ENCODE data around the gene ARHGAP12.
"Not testable (repeated sequence)": the region's sequence is repeated elsewhere in the genome, so short reads cannot be mapped to it uniquely, and the experiment has no call there.

Gene ARHGAP12

DNA sequence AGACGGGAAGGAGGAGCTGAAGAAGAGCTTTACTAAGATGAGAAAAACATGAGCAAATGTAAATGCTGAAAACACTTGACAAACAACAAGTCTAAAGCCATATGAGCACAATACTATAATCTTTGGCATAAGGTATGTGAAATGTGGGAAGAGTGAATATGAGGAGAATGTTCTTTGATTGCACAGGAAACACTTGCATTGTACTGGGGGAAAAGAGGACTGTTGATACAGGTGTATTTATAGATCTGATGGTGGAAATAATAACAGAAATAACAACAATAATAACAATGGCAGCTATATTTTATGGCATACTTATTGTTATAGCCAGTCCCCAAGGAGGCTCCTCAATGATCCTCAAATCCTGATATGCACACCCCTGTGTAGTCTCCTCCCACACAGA, 23.0 kb downstream of the ARHGAP12 start:
- no peak overlapping the region for H3K27ac ChIP-seq
- DNase-seq = no peak
- no peaks in the 10 kb centered on the region for H3K27me3 ChIP-seq (ENCODE audit: insufficient read depth, low read depth, severe bottlenecking)
- no peaks in the 10 kb centered on the region for H3K9me3 ChIP-seq (ENCODE audit: severe bottlenecking)
- TF ChIP-seq CTCF (IDR thresholded peaks at IDR 0.05; ENCODE audit: low read depth, low read length) = no peak
- no peaks in the 10 kb centered on the region for H3K36me3 ChIP-seq
- H3K4me3 ChIP-seq (ENCODE audit: low read depth, low read length) = no peak overlapping the region

DNA sequence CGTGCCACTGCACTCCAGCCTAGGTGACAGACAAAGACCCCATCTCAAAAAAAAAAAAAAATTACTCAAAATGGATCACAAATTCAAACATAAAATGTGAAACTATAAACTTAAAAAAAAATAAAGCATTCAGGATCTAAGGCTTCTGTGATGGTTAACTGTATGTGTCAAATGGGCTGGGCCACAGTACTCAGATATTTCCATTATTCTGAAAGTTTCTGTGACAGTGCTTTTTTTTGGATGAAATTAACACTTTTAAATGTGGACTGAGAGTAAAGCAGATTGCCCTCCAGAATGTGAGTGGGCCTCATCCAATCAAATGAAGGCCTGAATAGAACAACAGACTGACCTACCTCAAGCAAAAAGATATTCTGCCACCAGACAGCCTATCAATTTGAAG, 26.0 kb downstream of the ARHGAP12 start:
- DNase-seq = no peak
- H3K4me3 ChIP-seq (ENCODE audit: low read depth, low read length) = no peak overlapping the region

GRCh38 chr10:31897506-31897905, 31.1 kb downstream of the ARHGAP12 start:
- Histone ChIP-seq H3K27ac (no peak overlapping the region), H3K36me3 (no peaks in the 10 kb centered on the region), H3K4me3 (ENCODE audit: low read depth, low read length) (no peak overlapping the region), H3K27me3 (ENCODE audit: insufficient read depth, low read depth, severe bottlenecking) (no peaks in the 10 kb centered on the region), H3K9me3 (ENCODE audit: severe bottlenecking) (no peaks in the 10 kb centered on the region)
- TF ChIP-seq CTCF (IDR thresholded peaks at IDR 0.05; ENCODE audit: low read depth, low read length) = no peak
- DNase-seq = no peak

More for the DNA sequence above, 26.0 kb downstream of the ARHGAP12 start:
- H3K9me3 ChIP-seq (ENCODE audit: severe bottlenecking) = no peaks in the 10 kb centered on the region
- H3K27me3 ChIP-seq (ENCODE audit: insufficient read depth, low read depth, severe bottlenecking) = no peaks in the 10 kb centered on the region
- no peak for TF ChIP-seq CTCF (IDR thresholded peaks at IDR 0.05; ENCODE audit: low read depth, low read length)
- no peaks in the 10 kb centered on the region for H3K36me3 ChIP-seq
- no peak overlapping the region for H3K27ac ChIP-seq

DNA sequence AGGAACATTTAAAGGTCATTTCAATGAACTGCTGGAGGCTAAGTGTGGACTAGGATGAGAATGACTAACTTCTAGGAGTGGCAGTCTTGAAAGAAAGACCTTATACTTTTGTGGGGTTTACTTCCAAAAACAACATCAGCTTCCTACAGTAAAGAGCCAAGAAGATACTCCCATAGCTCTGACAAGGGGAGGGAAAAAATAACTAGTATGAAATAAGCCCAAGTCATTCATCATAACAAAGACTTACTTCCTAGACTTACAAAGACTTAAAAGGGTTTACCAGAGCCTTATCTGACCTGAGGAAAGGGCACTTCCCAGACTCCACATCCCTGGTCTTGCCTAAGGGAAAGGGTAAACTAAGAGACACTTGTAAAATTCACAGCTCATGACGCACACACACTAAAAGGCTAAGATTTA, 31.7 kb downstream of the ARHGAP12 start:
- Histone ChIP-seq H3K27ac (no peak overlapping the region), H3K4me3 (ENCODE audit: low read depth, low read length) (no peak overlapping the region)
- no peak for DNase-seq

DNA sequence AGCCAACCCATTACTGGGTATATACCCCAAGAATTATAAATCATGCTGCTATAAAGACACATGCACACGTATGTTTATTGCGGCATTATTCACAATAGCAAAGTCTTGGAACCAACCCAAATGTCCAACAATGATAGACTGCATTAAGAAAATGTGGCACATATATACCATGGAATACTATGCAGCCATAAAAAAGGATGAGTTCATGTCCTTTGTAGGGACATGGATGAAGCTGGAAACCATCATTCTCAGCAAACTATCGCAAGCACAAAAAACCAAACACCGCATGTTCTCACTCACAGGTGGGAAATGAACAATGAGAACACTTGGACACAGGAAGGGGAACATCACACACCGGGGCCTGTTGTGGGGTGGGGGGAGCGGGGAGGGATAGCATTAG, 32.9 kb downstream of the ARHGAP12 start:
- DNase-seq; H3K27me3 ChIP-seq (ENCODE audit: insufficient read depth, low read depth, severe bottlenecking); H3K36me3 ChIP-seq; H3K4me3 ChIP-seq (ENCODE audit: low read depth, low read length); H3K9me3 ChIP-seq (ENCODE audit: severe bottlenecking); H3K27ac ChIP-seq: not testable (repeated sequence)

More for the DNA sequence above, 31.7 kb downstream of the ARHGAP12 start:
- Histone ChIP-seq H3K9me3 (ENCODE audit: severe bottlenecking) (no peaks in the 10 kb centered on the region), H3K36me3 (no peaks in the 10 kb centered on the region), H3K27me3 (ENCODE audit: insufficient read depth, low read depth, severe bottlenecking) (no peaks in the 10 kb centered on the region)
- no peak for TF ChIP-seq CTCF (IDR thresholded peaks at IDR 0.05; ENCODE audit: low read depth, low read length)

DNA sequence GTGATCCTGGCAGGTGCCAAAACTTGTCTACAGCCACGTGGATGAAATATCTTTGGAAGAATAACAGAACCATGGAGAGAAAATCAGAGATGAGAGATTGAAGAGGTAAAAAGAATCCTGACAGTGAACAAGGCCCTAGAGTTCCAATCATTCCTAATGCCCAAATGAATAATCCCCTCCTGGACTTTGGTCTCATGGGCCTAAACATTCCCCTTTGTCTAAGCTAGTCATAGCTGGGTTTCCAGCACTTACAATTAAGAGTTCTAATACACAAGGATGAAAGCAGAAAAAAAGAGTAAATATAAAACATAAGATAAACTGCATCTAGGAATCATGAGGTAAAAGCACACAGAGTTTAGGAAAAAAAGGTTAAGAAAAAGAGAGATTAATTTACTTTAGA, 40.2 kb downstream of the ARHGAP12 start:
- H3K27me3 ChIP-seq (ENCODE audit: insufficient read depth, low read depth, severe bottlenecking) = no peaks in the 10 kb centered on the region
- TF ChIP-seq CTCF (IDR thresholded peaks at IDR 0.05; ENCODE audit: low read depth, low read length) = no peak
- H3K36me3 ChIP-seq = no peaks in the 10 kb centered on the region
- DNase-seq = no peak
- H3K4me3 ChIP-seq (ENCODE audit: low read depth, low read length) = no peak overlapping the region
- no peaks in the 10 kb centered on the region for H3K9me3 ChIP-seq (ENCODE audit: severe bottlenecking)
- no peak overlapping the region for H3K27ac ChIP-seq
